ENCODE results near the gene HDGFL1.

DNA sequence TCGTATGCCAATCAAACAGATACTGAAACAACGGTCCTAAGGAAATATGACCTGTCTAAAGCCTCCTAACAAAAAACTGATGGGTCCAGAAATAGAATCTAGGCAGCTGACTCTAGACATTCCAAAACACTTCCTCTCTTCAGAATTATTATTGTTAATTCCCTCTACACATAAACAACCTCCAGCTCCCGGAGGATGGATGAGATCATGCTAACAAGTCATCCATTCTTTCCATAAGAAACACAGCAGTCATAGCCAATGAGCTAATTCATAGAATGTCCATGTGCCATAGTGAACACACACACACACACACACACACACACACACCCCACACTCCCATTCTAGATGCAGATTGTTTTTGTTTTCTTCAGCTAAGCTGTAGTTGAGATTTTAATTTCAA, 44.3 kb downstream of the HDGFL1 start:
- no peak for TF ChIP-seq EZH2 (IDR thresholded peaks at IDR 0.05; ENCODE audit: low read depth)
- TF ChIP-seq, protein P1, sequence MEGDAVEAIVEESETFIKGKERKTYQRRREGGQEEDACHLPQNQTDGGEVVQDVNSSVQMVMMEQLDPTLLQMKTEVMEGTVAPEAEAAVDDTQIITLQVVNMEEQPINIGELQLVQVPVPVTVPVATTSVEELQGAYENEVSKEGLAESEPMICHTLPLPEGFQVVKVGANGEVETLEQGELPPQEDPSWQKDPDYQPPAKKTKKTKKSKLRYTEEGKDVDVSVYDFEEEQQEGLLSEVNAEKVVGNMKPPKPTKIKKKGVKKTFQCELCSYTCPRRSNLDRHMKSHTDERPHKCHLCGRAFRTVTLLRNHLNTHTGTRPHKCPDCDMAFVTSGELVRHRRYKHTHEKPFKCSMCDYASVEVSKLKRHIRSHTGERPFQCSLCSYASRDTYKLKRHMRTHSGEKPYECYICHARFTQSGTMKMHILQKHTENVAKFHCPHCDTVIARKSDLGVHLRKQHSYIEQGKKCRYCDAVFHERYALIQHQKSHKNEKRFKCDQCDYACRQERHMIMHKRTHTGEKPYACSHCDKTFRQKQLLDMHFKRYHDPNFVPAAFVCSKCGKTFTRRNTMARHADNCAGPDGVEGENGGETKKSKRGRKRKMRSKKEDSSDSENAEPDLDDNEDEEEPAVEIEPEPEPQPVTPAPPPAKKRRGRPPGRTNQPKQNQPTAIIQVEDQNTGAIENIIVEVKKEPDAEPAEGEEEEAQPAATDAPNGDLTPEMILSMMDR (conservative IDR thresholded peaks at IDR 0.05), result no peak
